SKM-1 treated with dmso at 0.1 percent for 144 hours (cell line): Measurements from ENCODE around the gene SMC1B.
"Not testable (repeated sequence)": the region's sequence is repeated elsewhere in the genome, so short reads cannot be mapped to it uniquely, and the experiment has no call there.

Experiments used
- DNase-seq: peaks from one replicate; lab custom pipeline; 2025; ENCODE audit not compliant: unreplicated experiment; lab: John Stamatoyannopoulos, UW

The SMC1B gene

DNA sequence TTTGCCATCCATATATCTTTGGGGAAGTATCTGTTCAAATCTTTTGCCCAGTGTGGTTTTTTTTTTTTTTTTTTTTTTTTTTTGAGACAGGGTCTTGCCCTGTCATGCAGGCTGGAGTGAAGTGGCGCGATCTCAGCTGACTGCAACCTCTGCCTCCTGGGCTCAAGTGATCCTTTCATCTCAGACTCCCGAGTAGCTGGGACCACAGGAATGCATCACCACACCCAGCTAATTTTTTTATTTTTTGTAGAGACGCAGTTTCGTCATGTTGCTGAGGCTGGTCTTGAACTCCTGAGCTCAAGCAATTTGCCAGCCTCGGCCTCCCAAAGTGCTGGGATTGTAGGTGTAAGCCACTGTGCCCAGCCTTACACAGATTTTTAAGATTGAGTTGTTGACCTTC is 108.4 kb downstream of the SMC1B start:
- DNase-seq = no peak

DNA sequence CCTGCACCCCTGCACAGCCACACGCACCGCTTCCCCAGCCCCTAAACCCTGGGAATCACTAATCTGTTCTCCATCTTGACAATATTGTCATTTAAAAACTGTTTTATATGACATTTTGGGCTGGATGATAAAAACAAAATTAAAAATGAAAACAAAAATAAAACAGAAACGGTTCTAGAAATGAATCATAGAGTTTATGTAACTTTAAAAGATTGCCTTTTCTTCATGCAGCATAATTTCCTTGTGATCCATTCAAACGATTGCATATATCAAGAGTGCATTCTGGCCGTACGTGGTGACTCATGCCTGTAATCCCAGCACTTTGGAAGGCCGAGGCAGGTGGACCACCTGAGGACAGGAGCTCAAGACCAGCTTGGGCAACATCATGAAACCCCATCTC is 110.2 kb downstream of the SMC1B start:
- no peak for DNase-seq

DNA sequence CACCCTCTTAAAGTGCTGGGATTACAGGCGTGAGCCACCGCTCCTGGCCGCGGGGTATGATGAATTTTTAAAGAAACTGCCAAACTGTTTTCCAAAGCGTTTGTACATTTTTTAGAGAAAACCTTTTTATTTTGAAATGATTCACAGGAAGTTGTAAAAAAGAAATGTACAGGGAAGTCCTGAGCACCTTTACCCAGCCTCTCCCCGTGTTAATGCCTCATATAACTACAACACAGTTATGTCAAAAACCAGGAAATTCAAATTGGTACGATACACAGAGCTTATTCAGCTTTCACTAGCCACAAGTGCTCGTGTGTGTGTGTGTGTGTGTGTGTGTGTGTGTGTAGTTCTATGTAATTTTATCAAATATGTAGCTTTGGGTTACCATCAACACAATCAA is 110.6 kb downstream of the SMC1B start:
- no peak for DNase-seq

DNA sequence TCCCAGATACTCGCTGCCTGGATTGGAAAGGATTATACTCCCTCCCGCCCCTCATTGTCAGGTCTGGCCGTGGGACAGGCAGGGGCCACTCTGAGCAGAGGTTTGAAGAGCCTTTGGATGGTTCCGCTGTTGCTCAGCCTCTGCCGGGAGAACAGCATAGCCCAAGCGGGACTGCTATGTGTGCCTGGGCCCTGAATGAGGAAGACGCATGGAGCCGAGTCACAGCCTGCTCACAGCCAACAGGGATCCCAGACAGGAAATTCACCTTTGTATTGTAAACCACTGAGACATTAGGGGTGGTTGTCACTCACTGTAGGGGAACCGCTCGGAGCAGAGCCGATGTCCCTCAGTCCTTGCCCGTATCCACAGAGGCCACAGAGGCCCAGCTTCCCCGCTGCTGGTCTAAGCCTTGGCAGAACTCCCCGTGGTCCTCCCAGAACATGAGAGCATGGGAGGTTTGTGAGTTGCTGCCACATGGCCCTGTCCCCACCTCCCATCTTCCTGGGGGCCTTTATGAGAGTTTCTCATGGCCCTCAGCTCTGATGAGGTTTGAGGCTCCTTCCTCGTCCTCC is 114.4 kb downstream of the SMC1B start:
- no peak for DNase-seq

DNA sequence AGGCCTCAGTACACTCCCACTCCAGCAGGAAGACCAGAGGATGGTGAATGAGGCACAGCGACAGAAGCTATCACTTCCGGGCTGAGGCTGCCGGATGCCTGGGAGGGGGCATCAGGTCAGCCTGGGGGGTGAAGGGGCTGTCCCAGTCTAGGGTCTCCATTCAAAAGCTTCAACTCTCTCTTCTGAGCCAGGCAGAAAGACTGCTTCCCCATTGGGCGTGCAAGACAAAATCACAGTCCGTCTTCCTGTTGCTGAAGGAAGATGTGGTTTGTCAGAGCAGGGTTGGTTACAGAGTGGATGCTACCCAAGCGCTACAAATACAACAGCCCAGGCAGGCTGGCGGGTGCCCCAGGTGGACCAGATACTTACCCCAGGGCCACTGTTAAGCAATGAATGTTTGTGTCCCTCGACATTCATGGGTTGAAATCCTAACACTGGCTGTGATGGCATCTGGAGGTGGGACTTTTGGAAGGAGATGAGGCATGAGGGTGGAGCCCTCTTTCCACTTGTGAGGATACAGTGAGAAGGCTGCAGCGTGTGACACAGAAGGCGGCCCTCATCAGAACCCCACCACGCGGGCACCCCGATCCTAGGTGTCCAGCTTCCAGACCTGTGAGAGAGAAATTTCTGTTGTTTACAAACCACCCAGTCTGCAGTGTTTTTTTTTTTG is 116.6 kb downstream of the SMC1B start:
- DNase-seq = peak; percentile 33

DNA sequence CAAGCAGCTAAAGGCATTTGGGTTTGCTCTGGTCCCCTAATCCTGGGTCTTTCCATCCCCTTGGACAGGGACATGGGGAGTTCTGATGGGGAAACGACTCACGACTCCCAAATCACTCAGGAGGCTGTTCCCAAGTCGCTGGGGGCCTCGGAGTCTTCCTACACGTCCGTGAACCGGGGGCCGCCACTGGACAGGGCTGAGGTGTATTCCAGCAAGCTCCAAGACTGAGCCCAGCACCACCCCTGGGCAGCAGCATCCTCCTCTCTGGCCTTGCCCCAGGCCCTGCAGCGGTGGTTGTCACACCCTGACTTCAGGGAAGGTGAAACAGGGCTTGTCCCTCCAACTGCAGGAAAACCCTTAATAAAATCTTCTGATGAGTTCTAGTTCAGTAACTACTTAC is 117.9 kb downstream of the SMC1B start:
- DNase-seq = no peak

DNA sequence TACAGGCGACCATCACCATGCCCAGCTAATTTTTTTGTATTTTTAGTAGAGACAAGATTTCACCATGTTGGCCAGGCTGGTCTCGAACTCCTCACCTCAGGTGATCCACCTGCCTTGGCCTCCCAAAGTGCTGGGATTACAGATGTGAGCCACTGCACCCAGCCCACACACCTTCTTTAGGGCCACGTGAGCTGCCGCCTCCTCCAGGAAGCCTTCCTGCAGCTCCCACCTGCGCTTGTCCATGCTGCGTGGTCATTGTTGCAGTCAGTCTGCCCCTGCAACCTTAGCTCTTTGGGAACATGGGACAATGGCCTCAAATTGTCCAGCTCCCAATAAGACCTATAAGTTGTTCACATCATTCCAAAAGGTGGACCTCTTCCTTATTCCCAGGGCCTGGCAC is 118.4 kb downstream of the SMC1B start:
- not testable (repeated sequence) for DNase-seq
